OCI-LY1 (cell line): ENCODE data around the gene DUSP9.
"Not testable (repeated sequence)": the region's sequence is repeated elsewhere in the genome, so short reads cannot be mapped to it uniquely, and the experiment has no call there.

Experiments
- H2AFZ ChIP-seq: fragments of 200-600 bp; sonication (generic), shearing (Covaris generic); 2 replicates; pipeline ENCODE4 v1.6.0; 2014; ENCODE audit warnings: antibody characterized with exemption, mild to moderate bottlenecking, low read length
- H3F3A ChIP-seq: fragments of 200-600 bp; sonication (generic), shearing (Covaris generic); 2 replicates; pipeline ENCODE4 v1.6.0; 2014; ENCODE audit warnings: mild to moderate bottlenecking, antibody characterized with exemption, low read length, moderate library complexity; ENCODE audit not compliant: insufficient read depth
- H3K27ac ChIP-seq: fragments of 200-600 bp; sonication (generic); 2 replicates; pipeline ENCODE4 v1.5.1; 2014; ENCODE audit warnings: low read length, mixed run types, mild to moderate bottlenecking, low read depth; ENCODE audit not compliant: poor library complexity, severe bottlenecking
- H3K27me3 ChIP-seq: fragments of 200-600 bp; sonication (generic); 2 replicates; pipeline ENCODE4 v1.6.0; 2014; ENCODE audit warnings: antibody characterized with exemption, mild to moderate bottlenecking, low read length, moderate library complexity; ENCODE audit not compliant: insufficient read depth
- H3K36me3 ChIP-seq: fragments of 200-600 bp; sonication (generic); 2 replicates; pipeline ENCODE4 v1.6.1; 2014; ENCODE audit warnings: mild to moderate bottlenecking, antibody characterized with exemption, low read length, moderate library complexity, mixed read lengths; ENCODE audit not compliant: insufficient read depth
- H3K4me1 ChIP-seq: fragments of 200-600 bp; sonication (generic); 2 replicates; pipeline ENCODE4 v1.5.1; 2014; ENCODE audit warnings: mild to moderate bottlenecking, low read length, moderate library complexity; ENCODE audit not compliant: insufficient read depth, severe bottlenecking
- H3K4me2 ChIP-seq: fragments of 200-600 bp; sonication (generic), shearing (Covaris generic); 2 replicates; pipeline ENCODE4 v1.6.1; 2014; ENCODE audit warnings: low read length
- H3K4me3 ChIP-seq: fragments of 200-600 bp; sonication (generic); 2 replicates; pipeline ENCODE4 v1.5.1; 2014; ENCODE audit warnings: low read length, low read depth, mild to moderate bottlenecking, mixed read lengths; ENCODE audit not compliant: poor library complexity, severe bottlenecking
- H3K79me2 ChIP-seq: fragments of 200-600 bp; shearing (Covaris generic); 2 replicates; pipeline ENCODE4 v1.6.1; 2016; ENCODE audit warnings: mixed run types, low read length, mixed read lengths; ENCODE audit not compliant: insufficient read depth
- H3K9ac ChIP-seq: fragments of 200-600 bp; sonication (generic), shearing (Covaris generic); 2 replicates; pipeline ENCODE4 v1.6.1; 2014; ENCODE audit warnings: mild to moderate bottlenecking, low read length, mixed read lengths
- H3K9me2 ChIP-seq: fragments of 200-600 bp; sonication (generic), shearing (Covaris generic); 2 replicates; pipeline ENCODE4 v1.6.1; 2014; ENCODE audit warnings: low read depth, mild to moderate bottlenecking, low read length, mixed read lengths
- H3K9me3 ChIP-seq: fragments of 200-600 bp; shearing (Covaris generic); 2 replicates; pipeline ENCODE4 v1.6.1; 2014; ENCODE audit warnings: low read length, mixed read lengths
- H4K20me1 ChIP-seq: fragments of 200-600 bp; sonication (generic), shearing (Covaris generic); 2 replicates; pipeline ENCODE4 v1.6.0; 2016; ENCODE audit warnings: mild to moderate bottlenecking, low read length; ENCODE audit not compliant: insufficient read depth
- CTCF ChIP-seq: fragments of 200-600 bp; sonication (generic), shearing (Covaris generic); IDR thresholded peaks from 2 replicates; pipeline ENCODE4 v1.5.1; 2017; ENCODE audit warnings: mild to moderate bottlenecking, antibody characterized with exemption, low read length, moderate library complexity, mixed read lengths
- EZH2 ChIP-seq: fragments of 200-600 bp; sonication (generic), shearing (Covaris generic); IDR thresholded peaks from 2 replicates; pipeline ENCODE4 v1.8.0; 2017; ENCODE audit warnings: borderline replicate concordance, mixed run types, mild to moderate bottlenecking, antibody characterized with exemption, low read length, moderate library complexity, mixed read lengths

DUSP9 gene

GRCh38 chrX:153692003-153692402, 45.0 kb downstream of the DUSP9 start:
- Histone ChIP-seq H3F3A (no peaks in the 10 kb centered on the region), H2AFZ (no peak overlapping the region), H4K20me1 (no peaks in the 10 kb centered on the region), H3K27me3 (no peaks in the 10 kb centered on the region), H3K36me3 (no peaks in the 10 kb centered on the region), H3K27ac (no peak overlapping the region), H3K4me3 (no peak overlapping the region), H3K9me2 (no peaks in the 10 kb centered on the region), H3K79me2 (no peaks in the 10 kb centered on the region), H3K4me1 (no peaks in the 10 kb centered on the region), H3K9me3 (no peaks in the 10 kb centered on the region), H3K9ac (no peak overlapping the region), H3K4me2 (no peak overlapping the region)
- TF ChIP-seq CTCF (no peak), EZH2 (no peak)

- Histone ChIP-seq H4K20me1 (no peaks in the 10 kb centered on the region), H3F3A (no peaks in the 10 kb centered on the region), H3K27me3 (no peaks in the 10 kb centered on the region), H2AFZ (no peak overlapping the region), H3K4me1 (no peaks in the 10 kb centered on the region), H3K27ac (no peak overlapping the region), H3K9me2 (no peaks in the 10 kb centered on the region), H3K9me3 (no peaks in the 10 kb centered on the region), H3K36me3 (no peaks in the 10 kb centered on the region), H3K9ac (no peak overlapping the region), H3K4me3 (no peak overlapping the region), H3K79me2 (no peaks in the 10 kb centered on the region), H3K4me2 (no peak overlapping the region)
- TF ChIP-seq EZH2 (no peak), CTCF (no peak)
Observed at GRCh38 chrX:153692611-153693156, 45.7 kb downstream of the DUSP9 start.

- Histone ChIP-seq H3K9me3 (no peaks in the 10 kb centered on the region), H3K9me2 (no peaks in the 10 kb centered on the region), H3K36me3 (no peaks in the 10 kb centered on the region), H4K20me1 (no peaks in the 10 kb centered on the region), H2AFZ (no peak overlapping the region), H3F3A (no peaks in the 10 kb centered on the region), H3K27ac (no peak overlapping the region), H3K4me2 (no peak overlapping the region), H3K4me3 (no peak overlapping the region), H3K4me1 (no peaks in the 10 kb centered on the region), H3K79me2 (no peaks in the 10 kb centered on the region), H3K27me3 (no peaks in the 10 kb centered on the region), H3K9ac (no peak overlapping the region)
- TF ChIP-seq EZH2 (no peak), CTCF (no peak)
Observed at GRCh38 chrX:153693216-153694086, 46.4 kb downstream of the DUSP9 start.

- H3K79me2 ChIP-seq, H3K9me2 ChIP-seq, H2AFZ ChIP-seq, H3K27me3 ChIP-seq, H3F3A ChIP-seq, H3K36me3 ChIP-seq, H3K27ac ChIP-seq, H3K9me3 ChIP-seq, H3K4me1 ChIP-seq, H3K4me3 ChIP-seq, H4K20me1 ChIP-seq, H3K4me2 ChIP-seq, H3K9ac ChIP-seq: not testable (repeated sequence)
Observed at GRCh38 chrX:153694256-153694655, 47.3 kb downstream of the DUSP9 start.
